SK-MEL-5 (cell line): Measurements from ENCODE around the gene SEPTIN3. TPM values are rescaled to one million over a fixed set of nuclear protein-coding genes. Genes with fewer than 3 reads are reported as not detected.

ENCODE experiments used
- DNase-seq: peaks from one replicate; pipeline ENCODE4 v3.0.0-alpha.2; 2016; ENCODE audit warnings: low read depth, low spot score
- in situ Hi-C: cut with HindIII; loops from 2 replicates; pipeline ENCODE4 v1.10.0; 2016; ENCODE audit warnings: low sequenced_read_pairs, high pct_unique_total_duplicates, low pct_unique_long_range_greater_than_20kb
- total RNA-seq: library from RNA; depleted of rRNA; stranded (reverse); fragments of >200 nt; shearing (Covaris generic); gene quantifications from 2 replicates; pipeline ENCODE4 v1.2.3, GENCODE V29; 2014; rRNA removed

SEPTIN3 gene
- total RNA-seq, 1 experiment from 2014 or later, result 25.9 TPM

GRCh38 chr22:41996826-41997225 lies 27.6 kb downstream of the SEPTIN3 start:
- in situ Hi-C loops, result no loop called here
- DNase-seq, result no peak

- DNase-seq, result peak; percentile 90
- in situ Hi-C loops, result no loop called here
Measured at GRCh38 chr22:41998361-41999261, 29.4 kb downstream of the SEPTIN3 start, which contains the start of gene WBP2NL. Gene WBP2NL (plus strand): TSS chr22:41998788. CDS start chr22:41998819, 31 bp downstream.

DNA sequence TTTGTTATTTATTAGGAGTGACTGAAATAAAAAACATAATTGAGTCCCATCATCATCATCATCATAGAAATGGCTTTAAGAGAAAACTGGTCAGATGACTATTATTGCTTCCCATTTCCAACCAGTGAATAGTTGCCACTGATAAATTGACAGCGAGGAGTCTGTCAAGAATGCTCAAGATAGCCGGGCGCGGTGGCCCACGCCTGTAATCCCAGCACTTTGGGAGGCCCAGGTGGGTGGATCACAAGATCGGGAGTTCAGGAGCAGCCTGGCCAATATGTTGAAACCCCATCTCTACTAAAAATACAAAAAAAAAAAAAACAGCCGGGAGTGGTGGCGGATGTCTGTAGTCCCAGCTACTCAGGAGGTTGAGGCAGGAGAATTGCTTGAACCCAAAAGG lies 31.2 kb downstream of the SEPTIN3 start:
- no peak for DNase-seq
- in situ Hi-C loops, result no loop called here

GRCh38 chr22:42001121-42001520 lies 31.9 kb downstream of the SEPTIN3 start:
- in situ Hi-C loops, result no loop called here
- DNase-seq, result no peak

DNA sequence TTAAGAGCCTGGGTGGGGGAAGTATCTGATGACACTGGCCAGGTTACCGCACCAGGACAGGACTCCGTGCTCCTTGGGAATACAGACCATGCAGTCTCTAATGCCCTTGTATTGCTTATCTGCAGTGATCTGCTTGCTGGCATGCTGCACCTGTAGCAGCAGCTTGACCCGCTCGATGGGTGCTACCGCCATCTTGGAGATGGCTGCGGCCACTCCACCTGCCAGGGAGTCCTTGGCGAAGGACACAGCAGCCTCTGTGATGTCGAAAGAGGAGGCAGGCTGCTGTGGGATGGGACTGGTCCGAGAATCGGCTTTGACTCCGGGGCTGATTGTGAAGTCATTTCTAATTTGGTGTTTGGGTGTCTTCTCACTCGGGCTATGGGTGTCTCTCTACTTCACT lies 32.5 kb downstream of the SEPTIN3 start:
- no peak for DNase-seq
- in situ Hi-C loops, result no loop called here

- in situ Hi-C loops, result no loop called here
- no peak for DNase-seq
Measured at GRCh38 chr22:42007922-42008321, 38.7 kb downstream of the SEPTIN3 start.

DNA sequence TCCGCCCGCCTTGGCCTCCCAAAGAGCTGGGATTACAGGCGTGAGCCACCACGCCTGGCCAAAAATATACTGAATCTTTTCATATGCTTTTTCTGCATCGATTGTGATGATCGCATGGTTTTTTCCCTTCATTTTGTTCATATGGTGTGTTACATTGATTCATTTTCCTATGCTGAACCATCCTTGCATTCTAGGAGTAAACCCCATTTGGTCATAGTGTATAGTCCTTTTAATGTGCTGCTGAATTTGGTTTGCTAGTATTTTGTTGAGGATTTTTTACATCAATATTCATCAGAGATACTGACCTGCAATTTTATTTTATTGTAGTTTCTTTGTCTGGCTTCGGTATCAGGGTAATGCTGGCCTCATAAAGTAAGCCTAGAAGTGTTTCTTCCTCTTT lies 41.5 kb downstream of the SEPTIN3 start:
- no peak for DNase-seq
- in situ Hi-C loops, result no loop called here

GRCh38 chr22:42013385-42013784 lies 44.1 kb downstream of the SEPTIN3 start:
- DNase-seq, result no peak
- in situ Hi-C loops, result no loop called here

GRCh38 chr22:42016111-42016510 lies 46.9 kb downstream of the SEPTIN3 start:
- in situ Hi-C loops, result no loop called here

DNA sequence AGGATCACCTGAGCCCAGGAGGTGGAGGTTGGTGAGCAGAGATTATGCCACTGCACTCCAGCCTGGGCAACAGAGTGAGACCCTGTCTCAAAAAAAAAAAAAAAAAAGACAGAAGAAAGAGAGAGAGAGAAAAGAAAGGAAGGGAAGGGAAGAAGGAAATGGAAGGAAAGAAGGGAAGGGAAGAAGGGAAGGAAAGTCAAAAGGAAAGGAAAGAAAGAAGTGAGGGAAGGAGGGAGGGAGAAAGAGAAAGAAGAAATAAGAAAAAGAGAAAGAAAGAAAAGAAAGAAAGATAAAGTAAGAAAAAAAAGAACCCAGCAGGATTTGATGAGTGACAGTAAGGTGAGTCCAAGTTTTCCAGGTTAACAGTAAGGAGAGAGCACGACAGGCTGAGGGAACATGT lies 49.0 kb downstream of the SEPTIN3 start:
- in situ Hi-C loops, result no loop called here
- no peak for DNase-seq

More at GRCh38 chr22:42016111-42016510, 46.9 kb downstream of the SEPTIN3 start:
- DNase-seq, result no peak

Other genes starting within 250 kb of the SEPTIN3 start
- 6.5 and 8.8 TPM in 2 replicates for gene CCDC134, start 168.8 kb upstream of the SEPTIN3 start, total RNA-seq
- 61.7 and 64.4 TPM in 2 replicates for gene SREBF2, start 136.3 kb upstream of the SEPTIN3 start, total RNA-seq
- gene SHISA8, start 54.4 kb upstream of the SEPTIN3 start, total RNA-seq, result not detected in 2 replicates
- 0.11 and 0.19 TPM in 2 replicates for gene TNFRSF13C, start 42.6 kb upstream of the SEPTIN3 start, total RNA-seq
- 38.7 and 47.3 TPM in 2 replicates for gene CENPM, start 22.3 kb upstream of the SEPTIN3 start, total RNA-seq
- 0.19 TPM in 1 of 2 replicates, not detected in the other for gene WBP2NL, start 29.3 kb downstream of the SEPTIN3 start, total RNA-seq
- 73.0 and 75.1 TPM in 2 replicates for gene NAGA, start 101.4 kb downstream of the SEPTIN3 start, total RNA-seq
- 0.16 and 0.34 TPM in 2 replicates for gene PHETA2, start 104.8 kb downstream of the SEPTIN3 start, total RNA-seq
- 17.4 and 19.5 TPM in 2 replicates for gene SMDT1, start 110.3 kb downstream of the SEPTIN3 start, total RNA-seq
- gene NDUFA6, start 121.3 kb downstream of the SEPTIN3 start, total RNA-seq, result 126 and 130 TPM in 2 replicates
- 0.21 and 0.24 TPM in 2 replicates for gene CYP2D6, start 161.4 kb downstream of the SEPTIN3 start, total RNA-seq